H9 (cell line): ENCODE measurements around the gene LZTFL1. TPM values are rescaled to one million over a fixed set of nuclear protein-coding genes. Genes with fewer than 3 reads are reported as not detected.

Experiments used
- DNase-seq: peaks from one replicate; pipeline ENCODE4 v3.0.0-alpha.2; 2017
- H2AFZ ChIP-seq: one replicate; pipeline ENCODE4 v1.6.1; 2013; ENCODE audit warnings: mild to moderate bottlenecking, low read length, control low read depth, moderate library complexity
- H2AK5ac ChIP-seq: 2 replicates; pipeline ENCODE4 v1.6.1; 2013; ENCODE audit warnings: low read length, control low read depth, mixed read lengths; ENCODE audit not compliant: insufficient read length
- H2BK120ac ChIP-seq: one replicate; pipeline ENCODE4 v1.6.1; 2013; ENCODE audit warnings: low read depth, mild to moderate bottlenecking, low read length, control low read depth, inconsistent platforms; ENCODE audit not compliant: poor library complexity, severe bottlenecking
- H2BK12ac ChIP-seq: 2 replicates; pipeline ENCODE4 v1.6.1; 2013; ENCODE audit warnings: low read length, control low read depth, mixed read lengths, low read depth; ENCODE audit not compliant: insufficient read length
- H2BK15ac ChIP-seq: 2 replicates; pipeline ENCODE4 v1.6.1; 2013; ENCODE audit warnings: low read depth, low read length, control low read depth
- H2BK20ac ChIP-seq: one replicate; pipeline ENCODE4 v1.6.1; 2013; ENCODE audit warnings: low read depth, mild to moderate bottlenecking, low read length, control low read depth, inconsistent platforms; ENCODE audit not compliant: poor library complexity, severe bottlenecking
- H2BK5ac ChIP-seq: 2 replicates; pipeline ENCODE4 v1.6.1; 2013; ENCODE audit warnings: low read length, control low read depth, mixed read lengths; ENCODE audit not compliant: insufficient read length
- H3K14ac ChIP-seq: 2 replicates; pipeline ENCODE4 v1.6.1; 2013; ENCODE audit warnings: low read length, control low read depth; ENCODE audit not compliant: insufficient read depth
- H3K18ac ChIP-seq: 2 replicates; pipeline ENCODE4 v1.6.1; 2013; ENCODE audit warnings: low read depth, mild to moderate bottlenecking, mixed read lengths, low read length, control low read depth; ENCODE audit not compliant: insufficient read length
- H3K23ac ChIP-seq: 2 replicates; pipeline ENCODE4 v1.6.1; 2013; ENCODE audit warnings: low read length, control low read depth, mixed read lengths, low read depth; ENCODE audit not compliant: insufficient read length
- H3K23me2 ChIP-seq: 2 replicates; pipeline ENCODE4 v1.6.1; 2013; ENCODE audit warnings: low read depth, mild to moderate bottlenecking, mixed read lengths, low read length, control low read depth; ENCODE audit not compliant: insufficient read length, poor library complexity, severe bottlenecking
- H3K27ac ChIP-seq: 2 replicates; pipeline ENCODE4 v1.5.1; 2013; ENCODE audit warnings: low read length, control low read depth, mixed read lengths, low read depth; ENCODE audit not compliant: insufficient read length
- H3K27me3 ChIP-seq: 2 replicates; pipeline ENCODE4 v1.6.1; 2013; ENCODE audit warnings: low read length, control low read depth, inconsistent platforms; ENCODE audit not compliant: insufficient read depth
- H3K4ac ChIP-seq: 2 replicates; pipeline ENCODE4 v1.6.1; 2013; ENCODE audit warnings: low read depth, mild to moderate bottlenecking, control low read depth, inconsistent platforms, low read length, moderate library complexity
- H3K4me1 ChIP-seq: 2 replicates; pipeline ENCODE4 v1.6.1; 2013; ENCODE audit warnings: low read length, control low read depth, inconsistent platforms; ENCODE audit not compliant: insufficient read depth
- H3K4me2 ChIP-seq: 2 replicates; pipeline ENCODE4 v1.6.1; 2013; ENCODE audit warnings: low read length, control low read depth, mixed read lengths; ENCODE audit not compliant: insufficient read length, insufficient read depth
- H3K56ac ChIP-seq: 2 replicates; pipeline ENCODE4 v1.6.1; 2013; ENCODE audit warnings: low read depth, mild to moderate bottlenecking, mixed read lengths, low read length, control low read depth; ENCODE audit not compliant: insufficient read length
- H3K79me1 ChIP-seq: 2 replicates; pipeline ENCODE4 v1.6.1; 2013; ENCODE audit warnings: low read depth, mild to moderate bottlenecking, moderate library complexity, low read length, control low read depth, inconsistent platforms; ENCODE audit not compliant: insufficient read depth, poor library complexity, severe bottlenecking
- H3K79me2 ChIP-seq: 2 replicates; pipeline ENCODE4 v1.6.1; 2013; ENCODE audit warnings: low read length, control low read depth, inconsistent platforms; ENCODE audit not compliant: insufficient read depth
- H3K9ac ChIP-seq: 2 replicates; pipeline ENCODE4 v1.6.1; 2013; ENCODE audit warnings: low read length, control low read depth, mixed read lengths; ENCODE audit not compliant: insufficient read length; ENCODE audit errors: extremely low read depth
- H3K9me3 ChIP-seq: one replicate; pipeline ENCODE4 v1.6.1; 2013; ENCODE audit warnings: low read depth, low read length, inconsistent platforms; ENCODE audit not compliant: control insufficient read depth
- H3T11ph ChIP-seq: one replicate; pipeline ENCODE4 v1.6.1; 2013; ENCODE audit warnings: mild to moderate bottlenecking, low read length, control low read depth, inconsistent platforms
- H4K20me1 ChIP-seq: one replicate; pipeline ENCODE4 v1.6.1; 2013; ENCODE audit not compliant: control insufficient read depth, insufficient read length, insufficient read depth
- H4K5ac ChIP-seq: 2 replicates; pipeline ENCODE4 v1.6.1; 2013; ENCODE audit warnings: low read depth, mild to moderate bottlenecking, mixed read lengths, low read length, control low read depth; ENCODE audit not compliant: insufficient read length
- H4K8ac ChIP-seq: replicated peaks from 2 replicates; pipeline ENCODE4 v1.6.1; 2013; ENCODE audit warnings: low read length, control low read depth, mixed read lengths, low read depth; ENCODE audit not compliant: insufficient read length
- H4K91ac ChIP-seq: 2 replicates; pipeline ENCODE4 v1.6.1; 2013; ENCODE audit warnings: low read depth, mild to moderate bottlenecking, moderate library complexity, mixed read lengths, low read length, control low read depth; ENCODE audit not compliant: insufficient read length
- H3K27ac Mint-ChIP-seq, 3 experiments: 2 replicates in 2 of 3; 3 replicates in 1 of 3; pipeline ENCODE4 v1.8.0; 2020 to 2021; ENCODE audit warnings: mixed read lengths in 3 of 3, mild to moderate bottlenecking in 1 of 3, moderate library complexity in 1 of 3
- H3K27me3 Mint-ChIP-seq: 2 replicates; pipeline ENCODE4 v1.8.0; 2021; ENCODE audit warnings: low read depth, mild to moderate bottlenecking, moderate library complexity, mixed read lengths
- H3K36me3 Mint-ChIP-seq, 3 experiments: 2 replicates in 2 of 3; 3 replicates in 1 of 3; pipeline ENCODE4 v1.8.0; 2020 to 2021; ENCODE audit warnings: low read depth in 3 of 3, mixed read lengths in 3 of 3; ENCODE audit not compliant: insufficient read depth in 1 of 3
- H3K4me1 Mint-ChIP-seq, 2 experiments: 2 replicates each; pipeline ENCODE4 v1.8.0; 2020; ENCODE audit warnings: mixed read lengths in 2 of 2
- H3K4me3 Mint-ChIP-seq, 2 experiments: 2 replicates in 1 of 2; 3 replicates in 1 of 2; pipeline ENCODE4 v1.8.0; 2020 to 2021; ENCODE audit warnings: mild to moderate bottlenecking in 2 of 2, mixed read lengths in 2 of 2, moderate library complexity in 1 of 2
- H3K9me3 Mint-ChIP-seq, 2 experiments: 2 replicates in 1 of 2; 3 replicates in 1 of 2; pipeline ENCODE4 v1.8.0; 2020; ENCODE audit warnings: mild to moderate bottlenecking in 2 of 2, mixed read lengths in 2 of 2, moderate library complexity in 1 of 2
- CTCF ChIP-seq: fragments of 200-600 bp; sonication (generic); conservative IDR thresholded peaks from 3 replicates; pipeline ENCODE4 v1.8.0; 2021; ENCODE audit warnings: antibody characterized with exemption, mild to moderate bottlenecking
- WGBS: extraction: QIAGEN DNeasy Blood & Tissue Kit; methylation state at CpG from one replicate; pipeline ENCODE4 v1.1.7; 2013; ENCODE audit warnings: missing lambda C conversion rate, low lambda C conversion rate, mixed read lengths; ENCODE audit not compliant: insufficient read length; ENCODE audit errors: extremely low coverage; 5-methylcytosine and 5-hydroxymethylcytosine counted together
- total RNA-seq: library from RNA; stranded (reverse); gene quantifications from 2 replicates; pipeline ENCODE4 v1.2.1, GENCODE V29; 2021

Gene LZTFL1
- total RNA-seq, 1 experiment from 2014 or later = 12.2 TPM

GRCh38 chr3:45807681-45808540 lies 34.0 kb downstream of the LZTFL1 start:
- 0 out of 4 replicates have a peak, but pooled peaks cover 0 to 3% of the 10 kb centered on the region in 2 experiments for H3K4me1 Mint-ChIP-seq
- no peak overlapping the region for H4K91ac ChIP-seq
- H3K4me3 Mint-ChIP-seq = no peak overlapping the region
- H2BK5ac ChIP-seq = no peak overlapping the region
- H3K27ac Mint-ChIP-seq = peak overlapping the region in 1 of 3 experiments; percentile 40; a peak in 2 of 7 replicates
- H3K23me2 ChIP-seq = no peaks in the 10 kb centered on the region
- no CpG with 5 or more reads among the region's 10 CpGs for WGBS
- no peak overlapping the region for H3K4ac ChIP-seq
- no peak overlapping the region for H3K18ac ChIP-seq
- no peaks in the 10 kb centered on the region for H3K9me3 Mint-ChIP-seq
- H4K8ac ChIP-seq = no peak overlapping the region
- no peak overlapping the region for H3K23ac ChIP-seq
- H3K4me2 ChIP-seq = no peak overlapping the region
- no peak overlapping the region for H2BK120ac ChIP-seq
- no peak for DNase-seq
- TF ChIP-seq CTCF = no peak
- H3K36me3 Mint-ChIP-seq = no peaks in the 10 kb centered on the region
- H3K9ac ChIP-seq = no peak overlapping the region
- no peak overlapping the region for H2BK12ac ChIP-seq
- no peak overlapping the region for H3T11ph ChIP-seq
- H3K27me3 ChIP-seq = no peaks in the 10 kb centered on the region
- no peak overlapping the region for H2BK15ac ChIP-seq
- H3K14ac ChIP-seq = no peak overlapping the region
- no peaks in the 10 kb centered on the region for H3K79me1 ChIP-seq
- H3K27me3 Mint-ChIP-seq = peaks cover 5% of the 10 kb centered on the region
- no peak overlapping the region for H2AFZ ChIP-seq
- no peaks in the 10 kb centered on the region for H3K4me1 ChIP-seq
- no peaks in the 10 kb centered on the region for H4K20me1 ChIP-seq
- no peak overlapping the region for H2AK5ac ChIP-seq
- H2BK20ac ChIP-seq = no peak overlapping the region
- no peak overlapping the region for H4K5ac ChIP-seq
- no peaks in the 10 kb centered on the region for H3K9me3 ChIP-seq
- no peak overlapping the region for H3K56ac ChIP-seq
- no peaks in the 10 kb centered on the region for H3K79me2 ChIP-seq
- no peak overlapping the region for H3K27ac ChIP-seq
